HepG2 (cell line): Measurements from ENCODE around the gene MYO16. TPM values are rescaled to one million over a fixed set of nuclear protein-coding genes. Genes with fewer than 3 reads are reported as not detected.

Source experiments
- ATAC-seq: fragments of 200-7000 bp; cut with Tn5 transposase; 3 replicates; pipeline ENCODE4 v1.9.1; 2020; ENCODE audit warnings: mild to moderate bottlenecking, moderate library complexity
- BruUV-seq: library from RNA; stranded (reverse); fragments of 400-500 nt; replicated peaks from 2 replicates; lab custom pipeline; 2021; lab: Mats Ljungman, UMichigan
- CTCF ChIA-PET: fragments of 300-600 bp; formaldehyde crosslinking; extraction: SDS; loops from one replicate; lab custom pipeline; 2021; ENCODE audit warnings: low total read pairs, inconsistent platforms, low intra/inter-chr PET ratio; lab: Yijun Ruan, JAX
- POLR2A ChIA-PET: fragments of 350-600 bp; sonication (Branson Sonifier 250); formaldehyde crosslinking; loops from one replicate; lab custom pipeline; 2020; ENCODE audit warnings: antibody characterized with exemption, inconsistent platforms; lab: Yijun Ruan, JAX
- DNase-seq: peaks from one replicate; pipeline ENCODE4 v3.0.0-alpha.2; 2015; ENCODE audit warnings: low spot score
- FAIRE-seq: peaks from 3 replicates; lab custom pipeline; 2011; peaks lifted over from hg19 to GRCh38; lab: Jason Lieb, UNC
- H2AFZ ChIP-seq: one replicate; pipeline ENCODE4 v1.6.1; 2011; ENCODE audit warnings: low read length, inconsistent platforms
- H3K27ac ChIP-seq: fragments of 300-600 bp; 3 replicates; pipeline ENCODE4 v1.8.0; 2011; ENCODE audit warnings: mixed run types, mild to moderate bottlenecking, mixed read lengths, low read length, inconsistent platforms; ENCODE audit not compliant: insufficient read depth; ENCODE audit errors: extremely low read length
- H3K27me3 ChIP-seq, 2 experiments: fragments of 200-600 bp in 1 of 2; 2 replicates in 1 of 2; 3 replicates in 1 of 2; pipeline versions ENCODE4 v1.6.0 to v1.8.0; 2011; ENCODE audit warnings: low read length in 2 of 2, mild to moderate bottlenecking in 2 of 2, moderate library complexity in 2 of 2, inconsistent platforms in 1 of 2; ENCODE audit not compliant: insufficient read depth in 2 of 2, control insufficient read depth in 1 of 2
- H3K36me3 ChIP-seq, 2 experiments: fragments of 200-600 bp in 1 of 2; replicated peaks in 1 of 2; 2 replicates in 1 of 2; 3 replicates in 1 of 2; pipeline versions ENCODE4 v1.5.1 to v1.8.0; 2011; ENCODE audit warnings: low read length in 2 of 2, inconsistent platforms in 1 of 2; ENCODE audit not compliant: insufficient read depth in 2 of 2, control insufficient read depth in 1 of 2
- H3K4me1 ChIP-seq: 2 replicates; pipeline ENCODE4 v1.5.1; 2012; ENCODE audit warnings: low read length, inconsistent platforms; ENCODE audit not compliant: insufficient read depth
- H3K4me2 ChIP-seq: 2 replicates; pipeline ENCODE4 v1.6.0; 2011; ENCODE audit warnings: low read depth, low read length, inconsistent platforms
- H3K4me3 ChIP-seq, 3 experiments: fragments of 200-600 bp in 1 of 3; sonication (generic), shearing (Covaris generic) in 1 of 3; replicated peaks in 1 of 3; 2 replicates each; pipeline ENCODE4 v1.5.1; 2011 to 2016; ENCODE audit warnings: low read length in 3 of 3, inconsistent platforms in 2 of 3, low read depth in 2 of 3, mild to moderate bottlenecking in 2 of 3, control low read depth in 1 of 3, mixed read lengths in 1 of 3; ENCODE audit not compliant: insufficient read depth in 1 of 3
- H3K79me2 ChIP-seq: one replicate; pipeline ENCODE4 v1.6.1; 2011; ENCODE audit warnings: low read length, inconsistent platforms; ENCODE audit not compliant: insufficient read depth
- H3K9ac ChIP-seq: 2 replicates; pipeline ENCODE4 v1.6.0; 2011; ENCODE audit warnings: mild to moderate bottlenecking, low read depth, low read length, inconsistent platforms; ENCODE audit not compliant: insufficient read depth
- H3K9me3 ChIP-seq: 2 replicates; pipeline ENCODE4 v1.5.1; 2012; ENCODE audit warnings: mild to moderate bottlenecking, low read length
- H4K20me1 ChIP-seq: 2 replicates; pipeline ENCODE4 v1.6.0; 2011; ENCODE audit warnings: inconsistent platforms, mild to moderate bottlenecking, low read length, moderate library complexity; ENCODE audit not compliant: insufficient read depth
- ATF5 ChIP-seq: sonication (generic); formaldehyde crosslinking; IDR thresholded peaks from 2 replicates; pipeline ENCODE4 v1.4.0; 2020; ENCODE audit warnings: mild to moderate bottlenecking, low read depth, missing genetic modification reagents
- HDAC2 ChIP-seq: sonication (generic); formaldehyde crosslinking; IDR thresholded peaks from 2 replicates; pipeline ENCODE4 v1.4.0; 2020; ENCODE audit warnings: missing genetic modification reagents
- RELA ChIP-seq: sonication (generic); formaldehyde crosslinking; IDR thresholded peaks from 2 replicates; pipeline ENCODE4 v1.4.0; 2020; ENCODE audit warnings: missing genetic modification reagents
- RNF219 ChIP-seq: sonication (generic); formaldehyde crosslinking; IDR thresholded peaks from 2 replicates; pipeline ENCODE4 v1.5.0; 2020; ENCODE audit warnings: mild to moderate bottlenecking, missing genetic modification reagents
- RORA ChIP-seq: sonication (generic); formaldehyde crosslinking; IDR thresholded peaks from 2 replicates; pipeline ENCODE4 v1.5.0; 2020; ENCODE audit warnings: mild to moderate bottlenecking, missing genetic modification reagents, moderate library complexity
- SOX6 ChIP-seq, 2 experiments: fragments of 450-650 bp in 1 of 2; sonication (generic) in 1 of 2; formaldehyde crosslinking in 1 of 2; IDR thresholded peaks; 2 replicates each; pipeline versions ENCODE4 v1.4.0 to v1.6.1; 2017 to 2020; ENCODE audit warnings: antibody characterized with exemption in 1 of 2, mild to moderate bottlenecking in 1 of 2, missing genetic modification reagents in 1 of 2
- SRSF1 ChIP-seq: fragments of 200-400 bp; formaldehyde crosslinking; optimal IDR thresholded peaks from 2 replicates; pipeline ENCODE3; 2017; ENCODE audit warnings: mild to moderate bottlenecking, low read depth, low read length, moderate library complexity
- TCF7L2 ChIP-seq: IDR thresholded peaks from 2 replicates; pipeline ENCODE4 v1.6.1; 2011; ENCODE audit warnings: mild to moderate bottlenecking, low read depth, low read length, moderate library complexity
- TSC22D2 ChIP-seq: sonication (generic); formaldehyde crosslinking; IDR thresholded peaks from 2 replicates; pipeline ENCODE4 v1.5.1; 2020; ENCODE audit warnings: missing genetic modification reagents, mild to moderate bottlenecking, borderline replicate concordance
- U2AF1 ChIP-seq: fragments of 200-400 bp; formaldehyde crosslinking; optimal IDR thresholded peaks from 2 replicates; pipeline ENCODE3; 2017; ENCODE audit warnings: mild to moderate bottlenecking, low read depth, low read length
- ZNF724P ChIP-seq: sonication (generic); formaldehyde crosslinking; IDR thresholded peaks from 2 replicates; pipeline ENCODE4 v1.8.0; 2022; ENCODE audit warnings: missing genetic modification reagents, borderline replicate concordance
- WGBS: methylation state at CpG from one replicate; pipeline ENCODE4 v1.1.6; 2017; ENCODE audit warnings: low lambda C conversion rate; 5-methylcytosine and 5-hydroxymethylcytosine counted together
- in situ Hi-C: cut with HindIII; loops from 2 replicates; pipeline ENCODE4 v1.10.0; 2017; ENCODE audit warnings: low pct_unique_long_range_greater_than_20kb; ENCODE audit not compliant: extremely low pct_ligation_motif_present
- intact Hi-C: fragments of 100-400 bp; cut with micrococcal nuclease; formaldehyde crosslinking; loops from one replicate; pipeline ENCODE4 v1.10.0; 2022; ENCODE audit not compliant: unreplicated experiment
- polyA plus RNA-seq, 8 experiments: library from polyadenylated mRNA; depleted of rRNA in 3 of 8; stranded (reverse) in 7 of 8; unstranded in 1 of 8; fragments of >200 nt; fragmentation: Illumina TruSeq in 4 of 8; extraction: Trizol in 4 of 8; gene quantifications; 2 replicates each; pipeline versions ENCODE4 v1.2.1 to v1.2.3, GENCODE V29; 2011 to 2016; ENCODE audit warnings: low read depth in 4 of 8, missing spikeins in 1 of 8, mixed read lengths in 1 of 8; ENCODE audit not compliant: insufficient read depth in 1 of 8
- total RNA-seq, 5 experiments: library from RNA; depleted of rRNA; stranded (reverse); fragments of >200 nt; fragmentation: Illumina TruSeq; extraction: Trizol; gene quantifications; 2 replicates each; pipeline ENCODE4 v1.2.3, GENCODE V29; 2016; ENCODE audit warnings: low read depth in 1 of 5

The MYO16 gene
- total and polyA plus RNA-seq, 2 of the 13 experiments (the other 11 are each of a cell fraction or from before 2014, with no cell fraction given) = not detected

- ATAC-seq (no peak), DNase-seq (no peak), FAIRE-seq (no peak)
- Histone ChIP-seq H3K27me3 (no peaks in the 10 kb centered on the region), H2AFZ (no peak overlapping the region), H4K20me1 (no peaks in the 10 kb centered on the region), H3K4me2 (no peak overlapping the region), H3K79me2 (no peaks in the 10 kb centered on the region), H3K4me1 (no peaks in the 10 kb centered on the region), H3K36me3 (no peaks in the 10 kb centered on the region), H3K4me3 (no peak overlapping the region), H3K9ac (no peak overlapping the region), H3K9me3 (no peaks in the 10 kb centered on the region; the same call in 1 of the 2 replicates), H3K27ac (no peak overlapping the region)
- WGBS = 0% methylated on average over 1 of the region's 1 CpG
- TF ChIP-seq TCF7L2 (no peak), RNF219 (CRISPR knock-in tag) (no peak), ATF5 (CRISPR knock-in tag) (no peak), ZNF724P (CRISPR knock-in tag) (no peak), TSC22D2 (CRISPR knock-in tag) (no peak), RELA (CRISPR knock-in tag) (no peak), SOX6 (IDR thresholded peaks at IDR 0.05) (no peak), SOX6 (CRISPR knock-in tag; IDR thresholded peaks at IDR 0.05) (no peak), HDAC2 (CRISPR knock-in tag) (no peak), SRSF1 (no peak), U2AF1 (no peak), RORA (no peak)
- ChIA-PET POLR2A (no interaction called here), CTCF (no interaction called here)
- intact Hi-C loops = no loop called here
- BruUV-seq = no TSS peak
- in situ Hi-C loops = no loop called here
Observed at GRCh38 chr13:109200556-109200955, 571.1 kb downstream of the MYO16 start.
